Fibroblast of the aortic adventitia (primary cell): ENCODE measurements around the gene WDR82. TPM values are rescaled to one million over a fixed set of nuclear protein-coding genes. Genes with fewer than 3 reads are reported as not detected.
A peak's percentile ranks its signal among the peaks of the same experiment; 100 is the strongest.

Experiments
- DNase-seq: peaks from one replicate; pipeline ENCODE4 v3.0.0-alpha.2; 2010; ENCODE audit warnings: low read depth
- H3K4me3 ChIP-seq: 2 replicates; pipeline ENCODE4 v1.5.1; 2011; ENCODE audit warnings: low read depth, mild to moderate bottlenecking, control low read depth, low read length, moderate library complexity
- total RNA-seq: library from RNA; depleted of rRNA; stranded (reverse); fragments of >200 nt; gene quantifications from 2 replicates; pipeline ENCODE4 v1.2.3, GENCODE V29; 2012; ENCODE audit warnings: low replicate concordance
- TF ChIP-seq, protein P1 (sequence below): IDR thresholded peaks from 2 replicates; pipeline ENCODE4 v1.5.1; 2011; ENCODE audit warnings: mild to moderate bottlenecking, low read length, control low read depth, inconsistent platforms; ENCODE audit not compliant: insufficient read depth

The WDR82 gene
- total RNA-seq, 1 donor = 61.5 TPM

DNA sequence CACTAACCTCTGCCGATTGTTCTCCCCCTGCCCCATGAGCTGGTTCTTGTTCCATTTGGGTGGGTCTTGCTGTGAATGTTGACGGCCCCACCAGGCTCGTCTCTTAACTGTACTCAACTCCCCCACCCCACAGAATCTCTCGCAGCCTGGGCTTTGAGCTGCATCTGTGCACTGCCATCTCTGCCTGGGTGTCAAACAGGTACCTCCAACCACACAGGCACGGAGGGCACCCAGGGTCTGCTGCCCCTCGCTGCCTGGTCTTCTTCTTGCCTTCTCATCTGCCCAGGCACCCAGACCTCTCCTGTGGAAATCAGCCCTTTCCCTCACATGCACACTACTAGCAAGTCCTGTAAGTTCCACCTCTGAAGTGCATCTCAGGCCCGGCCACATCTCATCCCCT lies 63.1 kb downstream of the WDR82 start:
- DNase-seq = no peak
- H3K4me3 ChIP-seq = no peak overlapping the region
- TF ChIP-seq, protein P1, sequence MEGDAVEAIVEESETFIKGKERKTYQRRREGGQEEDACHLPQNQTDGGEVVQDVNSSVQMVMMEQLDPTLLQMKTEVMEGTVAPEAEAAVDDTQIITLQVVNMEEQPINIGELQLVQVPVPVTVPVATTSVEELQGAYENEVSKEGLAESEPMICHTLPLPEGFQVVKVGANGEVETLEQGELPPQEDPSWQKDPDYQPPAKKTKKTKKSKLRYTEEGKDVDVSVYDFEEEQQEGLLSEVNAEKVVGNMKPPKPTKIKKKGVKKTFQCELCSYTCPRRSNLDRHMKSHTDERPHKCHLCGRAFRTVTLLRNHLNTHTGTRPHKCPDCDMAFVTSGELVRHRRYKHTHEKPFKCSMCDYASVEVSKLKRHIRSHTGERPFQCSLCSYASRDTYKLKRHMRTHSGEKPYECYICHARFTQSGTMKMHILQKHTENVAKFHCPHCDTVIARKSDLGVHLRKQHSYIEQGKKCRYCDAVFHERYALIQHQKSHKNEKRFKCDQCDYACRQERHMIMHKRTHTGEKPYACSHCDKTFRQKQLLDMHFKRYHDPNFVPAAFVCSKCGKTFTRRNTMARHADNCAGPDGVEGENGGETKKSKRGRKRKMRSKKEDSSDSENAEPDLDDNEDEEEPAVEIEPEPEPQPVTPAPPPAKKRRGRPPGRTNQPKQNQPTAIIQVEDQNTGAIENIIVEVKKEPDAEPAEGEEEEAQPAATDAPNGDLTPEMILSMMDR = no peak

DNA sequence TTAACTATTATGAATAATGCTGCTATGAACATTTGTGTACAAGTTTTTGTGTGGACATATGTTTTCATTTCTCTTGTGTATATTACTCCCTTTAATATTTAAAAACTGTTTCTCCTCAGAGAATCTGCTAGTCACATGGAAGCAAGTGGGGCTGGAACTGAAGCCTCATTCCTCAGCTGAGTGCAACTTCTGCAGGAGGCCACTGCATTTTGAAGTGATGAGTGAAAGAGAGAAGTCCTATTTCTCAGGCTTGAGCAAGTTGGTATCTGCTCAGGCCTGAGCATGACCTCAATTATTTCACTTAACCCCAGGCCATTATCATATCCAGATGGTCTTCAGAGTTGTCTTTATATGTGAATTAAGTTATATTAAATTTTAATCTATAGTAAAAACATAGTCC lies 64.5 kb downstream of the WDR82 start:
- TF ChIP-seq, protein P1 = no peak

DNA sequence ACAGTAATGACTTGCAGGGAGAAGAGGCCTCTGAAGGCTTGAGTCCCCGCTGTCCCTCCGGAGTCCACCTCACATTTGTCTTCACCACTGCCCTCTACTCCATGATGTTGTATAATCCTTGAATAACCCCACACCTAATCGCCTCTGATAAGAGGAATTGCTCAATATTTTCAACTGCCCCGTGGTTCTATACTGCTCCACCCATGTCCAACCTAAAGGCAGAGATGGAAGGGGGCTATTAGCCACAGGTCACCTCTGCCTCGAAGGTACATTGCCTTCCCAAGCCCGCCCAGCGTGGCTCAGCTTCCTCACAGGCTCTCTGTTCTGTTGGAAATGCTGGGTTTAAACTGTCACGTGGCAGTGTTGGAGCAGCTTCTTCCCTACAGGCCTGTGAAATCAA lies 65.4 kb downstream of the WDR82 start:
- no peak overlapping the region for H3K4me3 ChIP-seq
- no peak for DNase-seq
- TF ChIP-seq, protein P1 = no peak

More for the DNA sequence above, 64.5 kb downstream of the WDR82 start:
- H3K4me3 ChIP-seq = no peak overlapping the region
- DNase-seq = no peak

DNA sequence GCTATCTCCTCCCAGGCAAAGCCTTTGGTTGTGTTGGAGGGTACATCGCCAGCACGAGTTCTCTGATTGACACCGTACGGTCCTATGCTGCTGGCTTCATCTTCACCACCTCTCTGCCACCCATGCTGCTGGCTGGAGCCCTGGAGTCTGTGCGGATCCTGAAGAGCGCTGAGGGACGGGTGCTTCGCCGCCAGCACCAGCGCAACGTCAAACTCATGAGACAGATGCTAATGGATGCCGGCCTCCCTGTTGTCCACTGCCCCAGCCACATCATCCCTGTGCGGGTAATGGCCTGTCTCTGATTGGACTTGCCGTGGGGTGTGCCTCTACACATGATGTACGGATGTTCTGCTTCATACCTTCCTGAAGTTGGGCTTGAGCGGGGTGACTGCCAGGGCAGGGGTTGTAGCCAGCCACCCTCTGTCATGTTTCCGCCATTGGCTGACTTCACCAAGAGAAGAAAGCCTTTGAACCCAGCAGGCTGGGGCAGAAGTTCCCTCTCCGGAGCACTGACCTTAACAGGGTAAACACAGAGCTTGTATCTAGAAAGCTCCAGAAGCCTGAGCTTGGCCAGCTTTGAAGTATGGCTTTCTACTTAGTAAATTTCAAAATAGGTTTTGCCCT lies 67.1 kb downstream of the WDR82 start:
- no peak overlapping the region for H3K4me3 ChIP-seq
- DNase-seq = no peak
- TF ChIP-seq, protein P1 = no peak

DNA sequence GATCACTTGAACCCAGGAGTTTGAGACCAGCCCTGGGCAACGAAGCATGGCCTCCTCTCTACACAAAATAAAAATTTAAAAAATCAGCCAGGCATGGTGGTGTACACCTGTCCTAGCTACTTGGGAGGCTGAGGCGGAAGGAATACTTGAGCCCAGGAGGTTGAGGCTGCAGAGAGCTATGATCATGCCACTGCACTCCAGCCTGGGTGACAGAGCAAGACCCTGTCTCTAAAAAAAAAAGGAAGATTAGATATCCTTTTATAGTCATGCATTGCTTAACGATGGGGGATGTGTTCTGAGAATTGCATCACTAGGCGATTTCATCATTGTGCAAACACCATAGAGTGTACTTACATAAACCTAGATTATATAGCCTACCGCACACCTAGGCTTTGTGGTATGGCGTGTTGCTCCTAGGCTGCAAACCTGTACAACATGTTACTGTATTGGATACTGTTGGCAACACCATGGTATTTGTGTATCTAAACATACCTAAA lies 67.9 kb downstream of the WDR82 start:
- TF ChIP-seq, protein P1 = no peak
- DNase-seq = peak; percentile 48
- H3K4me3 ChIP-seq = no peak overlapping the region

DNA sequence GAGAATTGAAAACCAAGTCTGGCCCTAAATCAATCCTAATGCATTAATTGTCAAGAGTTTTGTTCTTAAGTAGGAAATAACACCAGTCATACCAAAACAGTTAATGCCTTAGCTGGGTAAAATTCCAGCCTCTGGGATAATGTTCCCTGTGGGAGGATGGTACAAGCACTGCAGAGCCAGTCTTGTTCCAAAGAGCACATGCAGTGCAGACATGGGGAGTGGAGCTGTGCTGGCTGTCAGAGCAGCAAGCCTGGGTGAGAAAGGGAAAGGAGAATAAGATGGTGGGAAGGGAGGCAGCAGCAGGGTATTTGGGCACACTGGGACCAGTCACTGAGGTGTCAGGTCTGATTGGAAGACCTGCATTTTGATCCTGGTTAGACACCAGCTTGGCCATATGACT lies 68.4 kb downstream of the WDR82 start:
- DNase-seq = no peak
- TF ChIP-seq, protein P1 = no peak
- no peak overlapping the region for H3K4me3 ChIP-seq

DNA sequence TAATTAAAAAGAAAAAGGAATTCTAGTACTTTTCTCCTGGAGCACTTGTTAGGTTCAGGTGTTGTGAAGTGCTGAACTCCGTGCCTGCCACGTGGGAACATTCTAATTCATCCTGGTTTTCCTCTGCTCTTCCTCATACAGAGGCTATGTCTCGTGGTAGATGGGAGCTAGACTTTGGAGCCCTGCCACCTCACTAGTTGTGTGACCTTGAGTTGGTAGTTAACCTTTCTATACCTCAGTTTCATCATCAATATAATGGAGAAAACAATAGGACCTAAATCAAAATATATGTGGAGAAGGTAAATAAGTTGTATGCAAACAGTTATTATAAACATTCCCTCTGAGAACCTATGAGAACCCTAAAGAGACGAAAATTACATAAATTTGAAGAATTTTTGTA lies 69.9 kb downstream of the WDR82 start:
- TF ChIP-seq, protein P1 = no peak
- DNase-seq = no peak
- H3K4me3 ChIP-seq = no peak overlapping the region
